ENCODE measurements around the gene AMN1. TPM values are rescaled to one million over a fixed set of nuclear protein-coding genes. Genes with fewer than 3 reads are reported as not detected.

The AMN1 gene
- total and polyA plus RNA-seq, 2 donors from 2014 or later = 12.5 to 13.9 TPM

- Histone ChIP-seq H3K9ac (ENCODE audit: low read length in 3 of 3) (no peak overlapping the region), H3K27ac (ENCODE audit: low read depth in 2 of 2, low read length in 2 of 2) (no peak overlapping the region), H3K4me1 (ENCODE audit: control insufficient read depth in 2 of 3, insufficient read depth in 2 of 3, low read depth in 1 of 3, low read length in 3 of 3) (no peaks in the 10 kb centered on the region), H3K27me3 (ENCODE audit: control insufficient read depth, insufficient read depth, low read length) (no peaks in the 10 kb centered on the region), H3K9me3 (ENCODE audit: control insufficient read depth in 2 of 3, insufficient read depth in 1 of 3, low read length in 3 of 3) (peaks cover 0 to 11% (median 0%) of the 10 kb centered on the region in 3 donors), H3K36me3 (ENCODE audit: control insufficient read depth in 2 of 3, insufficient read depth in 3 of 3, low read length in 3 of 3) (peaks cover 0 to 2% (median 0%) of the 10 kb centered on the region in 3 donors), H3K4me3 (ENCODE audit: low read length in 3 of 3) (no peak overlapping the region)
- DNase-seq (no peak), FAIRE-seq (no peak)
- no peak for TF ChIP-seq CTCF (IDR thresholded peaks at IDR 0.05; ENCODE audit: borderline replicate concordance, extremely low read depth, insufficient read depth)
- intact Hi-C loops (cut with DNase I) = no loop called here
These were observed 41.7 kb downstream of the AMN1 start for GRCh38 chr12:31687101-31687527.

GRCh38 chr12:31685801-31686200 lies 43.0 kb downstream of the AMN1 start:
- DNase-seq (no peak), FAIRE-seq (no peak)
- Histone ChIP-seq H3K27ac (ENCODE audit: low read depth in 2 of 2, low read length in 2 of 2) (no peak overlapping the region), H3K9me3 (ENCODE audit: control insufficient read depth in 2 of 3, insufficient read depth in 1 of 3, low read length in 3 of 3) (peaks cover 0 to 11% (median 0%) of the 10 kb centered on the region in 3 donors), H3K4me1 (ENCODE audit: control insufficient read depth in 2 of 3, insufficient read depth in 2 of 3, low read depth in 1 of 3, low read length in 3 of 3) (no peaks in the 10 kb centered on the region), H3K36me3 (ENCODE audit: control insufficient read depth in 2 of 3, insufficient read depth in 3 of 3, low read length in 3 of 3) (peaks cover 0 to 2% (median 0%) of the 10 kb centered on the region in 3 donors), H3K27me3 (ENCODE audit: control insufficient read depth, insufficient read depth, low read length) (no peaks in the 10 kb centered on the region), H3K9ac (ENCODE audit: low read length in 3 of 3) (no peak overlapping the region), H3K4me3 (ENCODE audit: low read length in 3 of 3) (no peak overlapping the region)
- TF ChIP-seq CTCF (IDR thresholded peaks at IDR 0.05; ENCODE audit: borderline replicate concordance, extremely low read depth, insufficient read depth) = no peak
- intact Hi-C loops (cut with DNase I) = no loop called here

- H3K9me3 ChIP-seq (ENCODE audit: control insufficient read depth in 2 of 3, insufficient read depth in 1 of 3, low read length in 3 of 3) = peaks cover 0 to 11% (median 0%) of the 10 kb centered on the region in 3 donors
- TF ChIP-seq CTCF (IDR thresholded peaks at IDR 0.05; ENCODE audit: borderline replicate concordance, extremely low read depth, insufficient read depth) = peak; percentile 83
- H3K4me1 ChIP-seq (ENCODE audit: control insufficient read depth in 2 of 3, insufficient read depth in 2 of 3, low read depth in 1 of 3, low read length in 3 of 3) = no peaks in the 10 kb centered on the region
- no peak overlapping the region for H3K27ac ChIP-seq (ENCODE audit: low read depth in 2 of 2, low read length in 2 of 2)
- no peak for FAIRE-seq
- H3K4me3 ChIP-seq (ENCODE audit: low read length in 3 of 3) = no peak overlapping the region
- H3K27me3 ChIP-seq (ENCODE audit: control insufficient read depth, insufficient read depth, low read length) = no peaks in the 10 kb centered on the region
- peak in 4 of 5 donors; percentile 53 to 76 (median 66) for DNase-seq
- no peak overlapping the region for H3K9ac ChIP-seq (ENCODE audit: low read length in 3 of 3)
- intact Hi-C loops (cut with DNase I) = no loop called here
- no peaks in the 10 kb centered on the region for H3K36me3 ChIP-seq (ENCODE audit: control insufficient read depth in 2 of 3, insufficient read depth in 3 of 3, low read length in 3 of 3)
These were observed 46.5 kb downstream of the AMN1 start for GRCh38 chr12:31682136-31682962.

Measured in kidney (tissue), 14 donors.